ENCODE results near the gene PRPF40B.

The PRPF40B gene

DNA sequence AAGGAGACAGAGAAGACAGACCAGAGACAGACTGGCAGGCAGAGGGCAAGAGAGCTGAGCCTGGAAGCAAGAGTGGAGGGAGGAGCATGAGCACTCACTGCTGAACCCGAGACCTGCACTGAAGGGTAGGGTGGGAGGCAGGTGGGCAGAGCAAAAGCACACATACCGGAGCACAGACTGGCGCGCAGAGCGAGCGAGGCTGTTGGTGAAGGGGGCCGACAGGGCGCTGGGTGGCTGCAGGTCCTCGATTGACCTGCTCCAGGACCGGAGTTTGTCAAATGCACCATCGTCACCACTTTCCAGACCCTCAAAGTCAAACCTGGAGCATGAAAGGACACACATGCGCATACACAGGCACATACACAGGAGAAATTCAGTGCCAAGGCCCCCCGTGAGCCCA is 34.9 kb downstream of the PRPF40B start:
- DNase-seq (ENCODE audit: low read depth, low spot score), result no peak

DNA sequence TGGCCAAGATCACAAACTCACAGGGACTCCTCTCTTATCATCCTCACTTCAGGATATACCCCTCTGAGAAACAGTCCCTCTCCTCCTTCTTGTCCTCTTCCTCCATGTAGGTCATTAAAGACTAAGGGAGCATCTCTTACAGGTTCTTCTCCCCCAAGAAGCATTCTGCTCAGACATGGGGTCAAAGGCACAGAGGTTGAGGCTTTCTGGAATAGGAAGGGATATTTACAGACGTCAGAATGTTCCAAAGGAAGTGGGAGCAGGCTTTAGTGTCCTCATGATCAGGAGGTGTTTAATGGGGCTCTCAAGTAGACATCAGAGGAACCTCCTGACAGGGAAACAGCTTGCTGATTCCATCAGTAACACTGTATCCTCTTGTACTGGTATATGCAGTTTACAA is 36.4 kb downstream of the PRPF40B start:
- no peak for DNase-seq (ENCODE audit: low read depth, low spot score)

DNA sequence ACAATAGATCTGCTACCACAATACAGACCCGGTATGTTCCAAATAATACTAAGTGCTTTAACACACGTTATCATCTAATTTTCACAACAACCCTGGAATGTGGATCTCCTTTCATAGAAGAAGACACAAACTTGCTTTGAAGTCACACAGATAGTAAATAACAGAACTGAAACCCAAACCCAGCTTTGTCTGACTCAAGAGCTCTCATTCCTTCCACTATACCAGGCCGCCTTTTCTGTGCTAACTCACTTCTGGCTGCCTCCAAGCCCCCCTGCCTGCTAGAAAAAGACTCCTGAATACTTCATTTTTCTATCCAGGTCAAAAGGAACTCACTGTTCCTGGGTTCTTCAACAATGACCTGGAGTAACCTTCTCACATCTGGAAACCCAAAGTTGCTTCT is 37.8 kb downstream of the PRPF40B start:
- DNase-seq (ENCODE audit: low read depth, low spot score), result no peak

DNA sequence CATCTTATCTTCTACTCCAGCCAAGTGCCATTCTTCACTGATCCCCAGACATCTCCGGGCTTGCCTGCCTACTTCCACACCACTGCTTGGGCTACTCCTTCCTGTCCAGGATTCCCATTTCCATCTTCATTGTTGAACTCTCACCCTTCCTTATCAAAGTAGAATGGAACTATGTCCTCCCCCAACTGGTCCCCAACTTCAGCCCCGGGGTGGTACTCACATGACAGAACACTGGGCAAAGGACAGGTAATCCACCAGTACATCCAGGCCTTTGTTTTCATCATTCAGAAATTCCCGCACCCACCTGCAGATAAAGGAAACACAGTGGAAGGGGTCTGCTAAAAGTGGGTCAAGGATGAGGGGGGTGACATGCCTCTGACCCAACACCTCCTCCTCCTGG is 38.4 kb downstream of the PRPF40B start:
- DNase-seq (ENCODE audit: low read depth, low spot score), result no peak

DNA sequence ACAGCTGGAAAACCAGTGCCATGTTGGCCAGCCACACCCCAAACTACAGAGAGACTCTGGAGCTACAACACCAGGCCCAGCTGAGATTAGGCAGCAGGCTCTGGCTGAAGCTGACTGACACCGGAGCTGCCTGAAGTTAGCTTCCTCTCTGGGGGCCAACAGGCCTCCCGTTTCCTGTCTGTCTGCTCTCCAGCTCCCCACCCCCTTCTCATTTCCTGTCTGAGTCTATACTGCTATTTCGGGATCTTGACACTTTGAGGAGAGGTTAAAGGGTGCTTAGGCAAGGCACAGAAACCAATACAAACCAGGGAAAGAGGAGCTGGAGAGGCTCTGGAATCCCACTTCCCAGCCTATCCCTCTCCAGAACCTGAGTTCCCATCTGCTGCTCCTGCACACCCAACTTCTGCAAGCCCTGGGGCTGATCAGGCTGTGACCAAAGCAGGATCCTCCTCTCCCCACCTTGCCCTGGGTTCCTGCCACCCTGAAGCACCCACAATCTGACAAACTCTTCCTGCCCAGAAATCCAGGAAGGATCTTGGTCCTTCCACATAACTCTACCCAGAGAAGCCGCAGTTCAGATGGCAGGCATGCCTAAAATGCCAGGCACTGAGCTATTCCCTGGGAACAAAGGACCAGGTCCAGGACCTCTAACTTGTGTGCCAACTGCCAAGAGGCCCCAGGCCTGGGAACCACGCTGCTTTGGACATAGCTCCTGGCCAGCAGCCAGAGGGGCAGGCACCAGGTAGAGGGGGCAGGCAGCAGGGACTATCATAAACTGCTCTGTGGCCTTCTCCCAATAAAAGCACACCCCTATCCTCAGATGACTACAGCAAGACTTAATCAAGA is 39.9 kb downstream of the PRPF40B start:
- DNase-seq (ENCODE audit: low read depth, low spot score), result peak; percentile 34

DNA sequence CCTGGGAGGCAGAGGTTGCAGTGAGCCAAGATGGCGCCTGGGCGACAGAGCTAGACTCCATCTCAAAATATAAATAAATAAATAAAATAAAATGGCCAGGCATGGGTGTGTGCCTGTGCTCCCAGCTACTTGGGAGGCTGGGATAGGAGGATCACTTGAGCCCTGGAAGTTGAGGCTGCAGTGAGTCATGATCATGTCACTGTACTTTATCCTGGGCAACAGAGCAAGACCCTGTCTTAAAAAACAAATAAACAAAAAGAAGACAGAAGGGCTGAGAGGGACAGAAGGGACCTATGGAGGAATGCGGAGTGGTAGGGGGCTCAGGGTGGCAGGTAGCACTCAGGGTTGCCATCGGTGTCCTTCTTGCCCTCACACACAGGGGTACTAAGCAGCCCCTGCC is 40.8 kb downstream of the PRPF40B start:
- no peak for DNase-seq (ENCODE audit: low read depth, low spot score)

DNA sequence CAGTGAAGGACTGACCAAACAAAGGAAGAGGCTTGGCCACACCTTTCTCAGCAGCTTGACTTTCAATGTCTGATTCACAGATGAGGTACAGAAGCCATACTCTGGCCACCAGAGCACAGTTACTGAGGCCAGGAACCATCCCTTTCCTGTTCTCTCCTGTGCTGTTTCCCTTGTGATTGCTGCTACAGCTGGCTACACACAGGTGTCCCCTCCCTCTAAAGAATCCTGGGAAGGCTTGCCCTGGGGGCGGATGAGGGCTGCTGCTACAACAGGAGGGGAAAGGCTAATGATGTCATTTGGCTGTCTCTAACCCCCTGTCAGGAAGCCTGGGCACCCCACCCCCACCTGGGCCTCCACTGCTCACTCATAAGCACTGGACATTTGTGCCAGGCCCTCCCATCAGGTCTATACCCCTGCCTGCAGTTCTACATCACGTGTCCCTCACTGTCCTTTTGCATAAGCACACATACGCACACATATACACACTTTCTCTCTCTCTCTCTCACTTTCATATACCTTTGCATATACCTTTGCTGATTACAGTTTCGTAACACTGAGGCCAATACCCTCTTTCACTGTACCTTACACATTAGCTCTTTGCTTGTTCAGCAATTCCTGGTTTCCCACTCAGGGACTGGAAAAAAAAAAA is 41.4 kb downstream of the PRPF40B start:
- DNase-seq (ENCODE audit: low read depth, low spot score), result no peak

DNA sequence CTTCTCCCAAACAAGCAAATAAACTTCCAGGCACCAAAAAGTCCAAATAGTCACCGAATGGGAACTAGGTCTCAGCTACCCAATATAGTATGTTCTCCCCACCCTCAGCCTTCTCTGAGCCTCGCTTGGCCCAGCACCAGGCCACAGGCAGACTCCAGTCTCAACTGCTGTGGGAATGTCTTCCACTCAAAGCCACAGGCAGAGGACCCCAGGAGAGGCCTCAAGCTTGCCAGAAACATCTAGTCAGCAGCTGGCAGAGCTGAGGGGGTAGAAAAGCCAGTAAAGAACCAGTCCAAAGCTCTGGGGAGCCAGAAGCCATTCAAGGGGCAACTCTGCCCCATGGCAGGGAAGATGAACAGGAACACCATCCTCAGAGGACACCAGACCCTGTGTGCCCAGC is 42.0 kb downstream of the PRPF40B start:
- no peak for DNase-seq (ENCODE audit: low read depth, low spot score)

DNA sequence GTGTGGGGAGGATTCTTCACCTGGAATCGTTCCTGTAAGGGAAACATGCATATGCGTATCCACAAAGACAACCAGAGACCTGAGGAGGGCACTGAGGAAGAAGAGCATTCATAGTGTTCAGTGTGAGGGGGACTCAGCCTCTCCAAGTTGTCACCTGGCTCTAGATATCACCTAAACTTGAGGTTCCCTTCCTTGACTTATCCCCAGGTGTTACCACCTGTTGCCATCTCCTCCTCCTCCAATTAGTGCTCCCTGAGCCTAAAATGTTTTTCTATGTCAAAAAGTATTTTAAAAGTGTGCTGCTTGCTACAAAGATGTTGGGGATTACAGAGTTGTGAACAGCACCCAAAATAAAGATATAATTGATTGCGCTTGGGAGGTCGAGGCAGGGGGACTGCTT is 42.8 kb downstream of the PRPF40B start:
- DNase-seq (ENCODE audit: low read depth, low spot score), result no peak

DNA sequence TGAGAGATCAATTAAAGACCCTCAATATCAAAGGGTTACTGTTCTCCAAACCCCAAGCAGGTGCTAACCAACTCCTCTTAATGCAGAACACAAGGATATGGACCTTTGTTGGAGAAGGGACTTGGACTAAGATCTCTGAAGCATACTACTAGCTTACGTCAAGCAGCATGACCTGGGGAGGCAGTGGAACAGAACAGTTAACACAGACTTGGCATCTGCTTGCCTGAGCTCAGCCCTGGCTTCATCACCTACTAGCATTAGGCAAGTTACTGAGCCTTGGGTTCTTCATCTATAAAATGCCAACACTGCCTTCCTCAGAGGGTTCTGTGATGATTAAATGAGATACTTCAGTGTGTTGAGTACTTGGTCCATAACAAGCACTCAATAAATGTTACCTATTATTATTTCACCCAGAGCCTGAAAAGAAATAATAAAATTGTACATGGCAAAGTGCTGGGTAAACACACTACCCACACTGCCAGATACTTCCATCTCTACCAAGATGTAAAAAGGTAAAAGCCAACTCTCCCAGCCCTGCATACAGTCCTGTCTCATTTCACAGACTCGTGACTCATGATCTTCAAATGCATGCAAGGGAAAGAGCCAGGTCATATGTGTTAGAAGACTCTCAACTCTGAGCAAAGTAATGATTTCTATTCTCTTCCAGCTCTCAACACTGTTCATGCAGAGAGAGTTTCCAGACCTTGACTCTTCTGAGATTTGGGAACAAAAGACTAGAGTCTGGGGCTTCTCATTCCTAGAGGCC is 44.1 kb downstream of the PRPF40B start:
- no peak for DNase-seq (ENCODE audit: low read depth, low spot score)

DNA sequence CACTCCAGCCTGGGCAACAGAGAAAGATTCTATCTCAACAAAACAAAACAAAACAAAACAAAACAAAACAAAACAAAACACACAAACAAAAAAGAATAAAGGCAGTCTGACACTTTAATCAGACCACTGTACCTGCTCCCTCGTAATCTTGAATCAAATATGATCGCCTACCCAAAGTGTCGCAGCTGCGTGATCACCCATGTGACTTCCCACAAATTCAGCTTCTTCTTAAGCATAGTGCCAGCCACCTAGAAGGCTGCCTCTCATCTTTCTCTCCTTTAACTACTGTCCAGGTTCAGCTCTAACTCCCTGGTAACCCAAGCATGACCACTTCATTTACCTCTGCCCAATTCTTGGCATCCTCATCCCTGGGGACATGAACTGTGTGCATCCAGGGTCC is 46.4 kb downstream of the PRPF40B start:
- DNase-seq (ENCODE audit: low read depth, low spot score), result no peak

DNA sequence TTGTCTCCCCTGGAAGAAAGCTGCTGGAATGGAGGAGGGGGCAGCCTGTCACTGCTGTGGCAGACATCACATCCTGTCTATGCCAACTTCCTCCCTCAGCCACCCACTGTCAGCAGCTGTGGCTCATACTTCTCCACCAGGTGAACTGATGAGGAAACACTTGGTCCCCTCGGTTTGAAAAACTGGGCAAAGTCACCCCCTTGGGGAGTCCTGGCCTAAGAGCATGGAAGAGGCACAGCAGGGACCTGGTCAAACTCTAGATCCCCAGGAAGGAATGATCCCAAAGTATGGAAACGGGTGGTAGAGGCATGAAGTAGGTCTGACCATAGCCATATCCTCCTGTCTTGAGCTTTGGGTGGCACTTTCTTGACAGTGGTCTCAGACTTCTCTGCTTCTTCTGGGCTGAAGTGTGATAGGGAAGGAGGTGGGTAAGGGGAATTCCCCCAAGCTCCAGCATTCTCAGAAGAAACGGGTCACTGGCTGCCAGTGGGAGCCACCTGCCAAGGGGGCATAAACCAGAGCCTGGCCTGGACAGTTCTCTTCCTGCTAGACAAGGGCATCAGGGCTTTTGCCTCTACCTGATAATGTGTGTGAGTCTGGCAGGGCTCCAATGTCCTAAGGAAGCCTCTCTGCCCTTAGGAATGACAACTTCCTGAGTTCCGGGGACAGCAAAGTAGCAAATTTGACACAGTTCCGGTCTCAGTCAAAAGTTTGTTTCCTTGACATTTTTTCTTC is 47.8 kb downstream of the PRPF40B start:
- DNase-seq (ENCODE audit: low read depth, low spot score), result peak; percentile 27

DNA sequence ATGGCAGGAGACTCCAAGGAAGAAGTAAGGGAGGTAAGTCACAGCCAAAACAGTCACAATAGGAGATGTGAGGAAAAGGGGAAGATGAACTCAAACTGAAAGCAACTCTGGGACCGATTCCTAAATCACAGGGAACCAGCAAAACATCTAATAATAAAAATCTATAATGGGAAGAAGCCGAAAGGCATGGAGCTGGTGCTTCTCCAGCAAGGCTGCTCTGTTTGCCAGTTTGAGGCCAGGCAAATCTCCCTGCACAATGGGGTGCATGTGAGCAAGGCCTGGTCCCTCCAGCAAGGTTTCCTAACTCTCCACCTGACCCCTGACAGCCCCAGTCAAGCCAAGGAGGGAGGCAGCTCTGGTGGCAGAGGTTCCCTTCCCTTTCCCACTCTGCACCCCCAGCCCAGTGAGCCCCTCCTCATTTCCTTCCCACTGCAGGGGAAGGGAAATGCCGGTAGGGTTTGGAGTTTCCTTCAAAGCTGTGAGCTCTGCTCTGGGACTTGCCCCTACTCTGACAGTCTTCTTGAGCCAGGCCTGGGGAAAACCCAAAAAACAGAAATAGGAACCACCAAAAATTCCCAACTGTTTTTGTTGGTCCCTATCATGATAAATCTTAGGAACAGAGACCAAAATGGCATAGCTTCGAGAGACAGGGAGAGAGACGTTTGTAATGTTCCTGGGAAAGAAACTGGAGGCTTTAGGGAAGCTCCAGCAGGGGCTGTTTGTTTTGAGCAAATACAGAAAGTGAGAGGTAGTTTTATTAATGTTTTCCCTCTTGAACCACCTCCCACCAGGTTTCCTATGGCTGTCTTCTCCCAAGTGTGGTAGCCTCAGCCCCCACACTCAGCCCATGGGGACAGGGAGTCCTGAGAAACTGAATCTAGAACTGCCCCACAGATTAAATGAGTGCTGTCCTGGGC is 49.2 kb downstream of the PRPF40B start:
- no peak for DNase-seq (ENCODE audit: low read depth, low spot score)

DNA sequence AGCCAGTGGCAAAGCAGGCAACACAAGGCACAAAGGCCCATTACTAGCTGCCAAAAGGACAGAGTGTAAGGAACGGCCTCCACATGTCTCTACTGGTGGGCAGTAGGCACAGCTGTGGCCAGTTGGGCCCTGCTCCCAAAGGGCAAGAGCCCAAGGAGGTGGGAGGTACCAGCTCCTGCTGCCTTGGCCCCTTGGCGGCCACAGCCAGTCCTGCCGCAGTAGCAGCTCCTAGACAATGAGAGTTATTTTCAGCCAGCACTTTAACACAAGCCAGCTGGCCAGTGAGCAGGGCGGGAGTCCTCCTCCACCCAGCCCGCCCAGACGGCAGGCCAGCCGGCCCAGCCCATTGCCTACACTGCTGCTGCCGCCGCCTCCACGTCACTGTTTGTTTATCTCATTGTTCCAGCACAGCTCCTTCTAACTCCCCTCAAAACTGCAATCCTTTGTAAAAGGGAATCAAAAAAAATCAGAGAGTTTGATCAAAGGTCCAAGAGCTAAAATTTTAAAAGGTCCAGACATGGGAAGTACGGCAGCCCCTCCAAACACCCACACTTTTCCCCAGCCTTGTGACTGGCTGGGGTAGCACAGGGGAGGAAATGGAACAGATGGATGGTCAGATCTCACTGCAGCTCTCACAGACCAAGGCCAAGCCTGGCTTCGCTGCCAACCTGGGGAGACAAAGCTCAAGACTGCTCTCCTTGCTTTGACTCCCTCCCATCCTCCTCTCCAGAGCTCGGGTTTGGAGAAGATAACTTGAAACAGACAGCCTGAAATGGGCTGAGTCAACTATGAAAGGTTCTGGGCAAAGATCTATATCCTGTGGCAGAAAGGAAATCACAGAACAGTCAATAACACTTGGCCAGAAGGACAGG is 50.3 kb downstream of the PRPF40B start:
- DNase-seq (ENCODE audit: low read depth, low spot score), result no peak

DNA sequence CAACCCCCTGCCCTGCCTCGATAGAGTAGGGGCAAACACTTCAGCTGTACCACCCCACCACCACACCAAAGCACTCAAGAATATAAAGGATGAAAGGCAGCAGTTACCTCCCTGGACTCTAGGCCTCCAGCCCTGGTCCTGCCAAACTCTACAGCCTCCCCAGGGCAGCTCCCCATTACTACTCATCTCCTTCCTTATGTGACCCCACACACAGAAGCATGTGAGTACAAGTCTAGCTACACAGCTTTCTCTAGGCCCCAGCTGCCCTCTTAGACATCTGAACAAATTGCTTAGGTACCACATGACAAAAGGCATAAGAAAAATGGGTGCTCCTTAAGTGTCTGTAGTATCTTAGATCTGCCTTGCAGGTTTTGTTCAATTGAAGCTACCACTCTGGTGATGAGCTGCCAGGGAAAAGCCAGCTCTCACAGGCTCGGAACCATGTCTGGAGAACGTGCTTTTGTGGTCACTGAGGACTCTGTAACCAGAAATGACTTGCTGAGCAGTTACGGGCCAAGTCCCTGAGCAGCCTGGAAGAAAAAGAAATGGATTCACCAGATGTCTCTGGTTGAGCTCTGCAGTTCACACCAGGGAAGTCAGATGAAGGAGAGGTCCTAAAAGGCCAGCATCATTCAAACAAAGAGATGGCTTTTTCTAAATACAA is 51.1 kb downstream of the PRPF40B start:
- no peak for DNase-seq (ENCODE audit: low read depth, low spot score)

DNA sequence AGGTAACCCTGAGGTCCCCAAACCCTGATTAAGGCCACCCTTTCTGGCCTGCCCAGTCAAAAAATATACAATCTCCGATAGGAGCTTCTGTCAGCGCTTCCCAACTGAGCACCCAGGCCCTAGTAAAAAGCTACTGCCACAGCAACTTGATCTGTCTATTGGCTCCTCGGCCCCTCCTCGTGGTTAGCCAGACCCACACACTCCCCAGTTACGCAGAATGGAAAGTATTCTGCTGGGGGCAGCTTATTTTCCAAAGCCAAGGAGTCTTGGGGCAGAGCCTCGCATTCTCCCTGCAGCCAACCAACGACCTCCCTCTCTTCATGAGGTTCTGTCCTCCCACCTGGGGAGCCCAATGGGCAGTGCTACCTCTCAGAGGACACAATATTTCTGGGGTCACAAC is 51.8 kb downstream of the PRPF40B start:
- no peak for DNase-seq (ENCODE audit: low read depth, low spot score)

DNA sequence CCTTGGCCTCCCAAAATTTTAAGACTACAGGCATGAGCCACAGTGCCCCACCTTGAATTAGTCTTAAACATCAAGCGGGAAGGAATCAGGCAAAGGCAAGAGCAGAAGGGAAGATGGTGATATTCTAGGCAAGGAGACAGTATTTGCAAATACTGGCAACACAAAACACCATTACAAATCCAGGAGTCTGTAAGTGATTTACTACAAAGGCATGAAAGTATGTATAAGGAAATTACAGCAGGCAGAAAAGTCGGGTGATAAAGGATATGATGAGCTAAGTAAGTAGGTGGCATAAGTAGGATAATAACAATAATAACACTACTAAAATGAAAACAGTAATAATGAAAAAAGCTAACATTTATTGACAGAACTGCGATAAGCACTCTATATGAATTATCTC is 55.4 kb downstream of the PRPF40B start:
- no peak for DNase-seq (ENCODE audit: low read depth, low spot score)

DNA sequence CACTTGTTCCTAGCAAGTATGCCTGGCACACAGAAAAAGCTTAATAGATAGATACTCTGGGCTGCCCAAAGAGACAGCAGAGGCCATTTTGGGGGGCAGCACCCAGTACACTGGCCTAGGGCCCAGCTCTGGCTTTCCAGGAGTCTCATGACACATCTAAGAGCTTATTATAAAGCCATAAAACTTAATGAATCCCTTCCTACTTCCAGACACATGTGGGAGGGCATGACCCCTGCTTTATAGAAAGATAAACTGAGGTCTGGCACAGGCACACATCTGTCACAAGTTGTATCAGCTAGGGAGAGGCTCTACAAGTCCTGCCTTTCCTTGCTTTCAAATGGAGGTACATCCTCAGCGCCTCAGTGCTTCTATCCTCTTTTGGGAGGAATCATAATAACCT is 56.7 kb downstream of the PRPF40B start:
- no peak for DNase-seq (ENCODE audit: low read depth, low spot score)

DNA sequence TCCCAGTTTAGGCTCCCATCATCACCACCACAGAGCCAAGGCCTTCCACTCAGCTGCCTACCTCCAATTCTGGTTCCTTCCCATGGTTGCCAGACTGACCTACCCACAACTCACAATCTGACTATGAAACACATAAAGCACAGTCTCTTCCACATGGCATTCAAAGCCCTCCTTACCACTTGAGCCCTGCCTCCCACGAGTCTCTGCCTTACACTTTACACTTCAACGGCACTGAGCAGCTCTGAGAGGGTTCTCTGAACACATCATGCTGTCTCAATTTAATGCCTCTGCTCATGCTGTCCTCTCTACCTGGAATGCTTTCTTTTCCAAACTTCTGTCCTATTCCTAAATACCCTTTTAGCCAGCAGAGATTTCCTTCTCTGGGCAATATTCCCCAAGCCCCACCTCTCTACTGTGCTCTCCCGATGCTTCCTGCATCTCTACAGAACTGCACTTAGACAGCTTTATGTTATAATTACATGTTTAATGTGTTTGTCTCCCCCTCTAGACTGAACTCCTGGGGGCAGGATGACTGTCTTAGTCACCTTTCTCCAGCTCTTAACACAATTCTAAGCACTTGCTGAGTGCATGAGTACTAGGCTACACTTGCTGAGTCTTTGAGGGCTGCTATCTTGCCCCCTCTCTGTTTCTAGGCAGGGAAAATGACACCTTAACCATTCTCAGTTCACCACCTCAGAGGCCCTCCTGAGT is 60.4 kb downstream of the PRPF40B start:
- no peak for DNase-seq (ENCODE audit: low read depth, low spot score)
